Endothelial cell of umbilical vein (primary cell): ENCODE measurements around the gene ELL2. TPM values are rescaled to one million over a fixed set of nuclear protein-coding genes. Genes with fewer than 3 reads are reported as not detected.
A peak's percentile ranks its signal among the peaks of the same experiment; 100 is the strongest.

ENCODE experiments used
- BruUV-seq: library from RNA; stranded (reverse); fragments of 400-500 nt; replicated peaks from 2 replicates; lab custom pipeline; 2021; lab: Mats Ljungman, UMichigan
- CTCF ChIA-PET: fragments of 300-600, 350-600 bp; sonication (Branson Sonifier 250); formaldehyde crosslinking; loops from one replicate; lab custom pipeline; 2021; ENCODE audit warnings: antibody characterized with exemption, inconsistent platforms; lab: Charles Lee
- POLR2A ChIA-PET: fragments of 300-600, 350-600 bp; sonication (Branson Sonifier 250); formaldehyde crosslinking; loops from one replicate; lab custom pipeline; 2021; ENCODE audit warnings: antibody characterized with exemption, inconsistent platforms; lab: Charles Lee
- DNase-seq: peaks from one replicate; pipeline ENCODE4 v3.0.0-alpha.2; 2011; ENCODE audit warnings: low read depth, low spot score
- FAIRE-seq: peaks from 2 replicates; lab custom pipeline; 2011; peaks lifted over from hg19 to GRCh38; lab: Jason Lieb, UNC
- H2AFZ ChIP-seq: 2 replicates; pipeline ENCODE4 v1.6.0; 2012; ENCODE audit warnings: low read depth, low read length, control low read depth, inconsistent platforms
- H3K27ac ChIP-seq: 2 replicates; pipeline ENCODE4 v1.5.1; 2011; ENCODE audit warnings: low read depth, mild to moderate bottlenecking, control low read depth, low read length, moderate library complexity; ENCODE audit not compliant: insufficient read depth
- H3K27me3 ChIP-seq, 2 experiments: 2 replicates each; pipeline versions ENCODE4 v1.6.0 to v1.6.1; 2011; ENCODE audit warnings: low read length in 2 of 2, mixed read lengths in 1 of 2; ENCODE audit not compliant: control insufficient read depth in 2 of 2, insufficient read depth in 2 of 2
- H3K36me3 ChIP-seq, 2 experiments: 2 replicates in 1 of 2; 3 replicates in 1 of 2; pipeline ENCODE4 v1.5.1; 2011; ENCODE audit warnings: low read length in 2 of 2, mild to moderate bottlenecking in 1 of 2, moderate library complexity in 1 of 2; ENCODE audit not compliant: control insufficient read depth in 2 of 2, insufficient read depth in 2 of 2; ENCODE audit errors: extremely low read depth in 1 of 2
- H3K4me1 ChIP-seq: 3 replicates; pipeline ENCODE4 v1.5.1; 2011; ENCODE audit warnings: mild to moderate bottlenecking, low read length; ENCODE audit not compliant: control insufficient read depth, insufficient read depth; ENCODE audit errors: extremely low read depth
- H3K4me2 ChIP-seq: 2 replicates; pipeline ENCODE4 v1.6.1; 2011; ENCODE audit warnings: low read length, control low read depth, mixed read lengths; ENCODE audit not compliant: insufficient read depth
- H3K4me3 ChIP-seq, 3 experiments: fragments of 200-600 bp in 1 of 3; sonication (generic), shearing (Covaris generic) in 1 of 3; replicated peaks in 1 of 3; 2 replicates each; pipeline ENCODE4 v1.5.1; 2011 to 2016; ENCODE audit warnings: control low read depth in 3 of 3, low read length in 3 of 3, mild to moderate bottlenecking in 2 of 3, inconsistent platforms in 1 of 3, low read depth in 1 of 3, moderate library complexity in 1 of 3; ENCODE audit not compliant: insufficient read depth in 1 of 3
- H3K79me2 ChIP-seq: 2 replicates; pipeline ENCODE4 v1.6.0; 2012; ENCODE audit warnings: low read length, inconsistent platforms; ENCODE audit not compliant: control insufficient read depth, insufficient read depth
- H3K9ac ChIP-seq: replicated peaks from 2 replicates; pipeline ENCODE3; 2011; ENCODE audit warnings: low read length, control low read depth; ENCODE audit not compliant: insufficient read depth; ENCODE audit errors: extremely low read depth
- H3K9me1 ChIP-seq: replicated peaks from 3 replicates; pipeline ENCODE4 v1.6.0; 2011; ENCODE audit warnings: mild to moderate bottlenecking, low read length; ENCODE audit not compliant: control insufficient read depth, insufficient read depth; ENCODE audit errors: extremely low read depth
- H3K9me3 ChIP-seq: replicated peaks from 2 replicates; pipeline ENCODE4 v1.5.1; 2012; ENCODE audit warnings: low read length, inconsistent platforms; ENCODE audit not compliant: control insufficient read depth, insufficient read depth
- H4K20me1 ChIP-seq: replicated peaks from 2 replicates; pipeline ENCODE3; 2011; ENCODE audit warnings: mild to moderate bottlenecking, low read length; ENCODE audit not compliant: control insufficient read depth, insufficient read depth; ENCODE audit errors: extremely low read depth
- EZH2 ChIP-seq: IDR thresholded peaks from 2 replicates; pipeline ENCODE4 v1.6.1; 2012; ENCODE audit warnings: borderline replicate concordance, low read depth, mild to moderate bottlenecking, moderate library complexity, low read length, inconsistent platforms; ENCODE audit not compliant: severe bottlenecking
- FOS ChIP-seq: IDR thresholded peaks from 2 replicates; pipeline ENCODE4 v1.6.1; 2011; ENCODE audit warnings: mild to moderate bottlenecking, low read length, moderate library complexity, borderline replicate concordance; ENCODE audit not compliant: insufficient read depth
- GATA2 ChIP-seq: IDR thresholded peaks from 2 replicates; pipeline ENCODE4 v1.7.0; 2011; ENCODE audit warnings: low read depth, mild to moderate bottlenecking, moderate library complexity, mixed read lengths, low read length; ENCODE audit not compliant: insufficient read length, insufficient read depth
- JUN ChIP-seq: IDR thresholded peaks from 2 replicates; pipeline ENCODE4 v1.6.1; 2011; ENCODE audit warnings: borderline replicate concordance, low read depth; ENCODE audit not compliant: insufficient read length, insufficient read depth
- MYC ChIP-seq: IDR thresholded peaks from one replicate; pipeline ENCODE4 v1.6.1; 2011; ENCODE audit warnings: mild to moderate bottlenecking, low read depth, low read length
- POLR2A ChIP-seq: IDR thresholded peaks from 2 replicates; pipeline ENCODE4 v1.6.1; 2012; ENCODE audit warnings: low read depth, mild to moderate bottlenecking, control low read depth, low read length
- POLR2AphosphoS5 ChIP-seq: IDR thresholded peaks from 2 replicates; pipeline ENCODE4 v1.6.1; 2012; ENCODE audit warnings: low read depth, mild to moderate bottlenecking, control low read depth, low read length, moderate library complexity; ENCODE audit not compliant: insufficient read depth
- dilution Hi-C: fragments of 300-500 bp; cut with MboI; formaldehyde crosslinking; loops from one replicate; pipeline ENCODE4 v1.15.0; 2019; ENCODE audit warnings: low sequenced_read_pairs; ENCODE audit not compliant: extremely low pct_ligation_motif_present
- intact Hi-C: fragments of 100-400 bp; cut with micrococcal nuclease; formaldehyde crosslinking; loops from one replicate; pipeline ENCODE4 v1.10.0; 2022
- polyA plus RNA-seq, 4 experiments: library from polyadenylated mRNA; depleted of rRNA in 3 of 4; stranded (reverse) in 3 of 4; unstranded in 1 of 4; fragments of >200 nt; gene quantifications; 2 replicates each; pipeline versions ENCODE4 v1.2.1 to v1.2.3, GENCODE V29; 2011 to 2012; ENCODE audit warnings: missing spikeins in 1 of 4
- total RNA-seq: library from RNA; stranded (reverse); gene quantifications from 2 replicates; pipeline ENCODE4 v1.2.3, GENCODE V29; 2021
- TF ChIP-seq, protein P1 (sequence below), 2 donors: IDR thresholded peaks; 1 replicate in 1 of 2; 2 replicates in 1 of 2; pipeline ENCODE4 v1.5.1; 2011; ENCODE audit warnings: low read length in 2 of 2, mild to moderate bottlenecking in 2 of 2, moderate library complexity in 2 of 2, control low read depth in 1 of 2, inconsistent platforms in 1 of 2, low read depth in 1 of 2; ENCODE audit not compliant: insufficient read depth in 1 of 2; ENCODE audit errors: extremely low read depth in 1 of 2
- TF ChIP-seq, protein P2 (sequence below): IDR thresholded peaks from 2 replicates; pipeline ENCODE4 v1.6.1; 2011; ENCODE audit not compliant: insufficient read depth, insufficient read length

Gene ELL2
- total and polyA plus RNA-seq, 2 donors (not counting 3 experiments of a cell fraction or from before 2014, with no cell fraction given) = 6.8 to 26.0 TPM

DNA sequence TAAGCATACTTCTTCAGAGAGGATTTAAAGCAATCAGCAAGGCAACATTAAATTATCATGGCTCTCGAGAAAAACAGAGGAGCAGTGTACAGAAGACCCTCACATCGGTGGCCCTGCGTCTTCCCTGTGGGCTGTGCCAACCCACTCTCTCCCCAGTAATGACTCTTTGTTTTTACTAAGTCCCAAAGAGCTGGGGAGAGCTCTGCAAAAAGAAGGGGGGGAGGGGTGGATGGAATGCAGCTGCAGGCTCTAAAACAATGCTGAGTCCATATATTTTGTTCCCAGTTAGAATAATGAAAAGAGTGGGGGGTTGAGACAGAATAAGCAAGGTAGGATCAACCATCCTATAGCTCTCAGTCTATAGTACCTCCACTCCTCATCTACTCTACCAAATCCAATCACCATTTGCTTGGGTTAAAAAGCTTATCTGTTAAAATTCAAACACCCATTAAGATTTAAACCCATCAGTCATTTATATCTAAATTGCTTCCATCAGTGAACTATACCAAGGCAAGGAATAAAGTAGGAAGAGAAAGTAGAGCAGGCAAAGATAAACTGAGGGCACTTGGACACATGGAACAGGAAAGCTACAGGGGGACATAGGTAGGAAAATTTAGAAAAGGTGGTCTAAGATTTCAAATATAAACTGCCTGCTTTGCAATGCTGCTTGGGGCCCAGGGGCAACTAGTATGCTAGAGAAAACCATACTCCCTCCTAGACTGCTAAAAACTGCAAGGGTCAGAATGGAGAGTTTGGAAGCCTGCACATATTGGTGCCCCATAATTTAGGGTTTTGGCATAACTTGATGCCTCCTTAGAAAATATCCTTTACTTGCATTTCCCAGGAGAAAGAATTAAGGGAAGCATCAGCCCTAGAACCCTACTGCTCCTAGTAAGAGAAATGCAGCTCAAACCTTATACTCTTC is 20.6 kb downstream of the ELL2 start:
- dilution Hi-C loops = no loop called here
- no peaks in the 10 kb centered on the region for H3K4me1 ChIP-seq
- CTCF ChIA-PET = interaction anchor here (0.9 to 1.5 kb wide), 4 partner anchors 9 to 25 kb away, joined by 3 to 6 read pairs (median 4); partner anchors contain the start of gene ELL2

More for the DNA sequence above, 20.6 kb downstream of the ELL2 start:
- BruUV-seq = TSS peak; percentile 6
- TF ChIP-seq MYC = no peak
- TF ChIP-seq FOS = no peak
- TF ChIP-seq GATA2 = no peak
- TF ChIP-seq, protein P1, sequence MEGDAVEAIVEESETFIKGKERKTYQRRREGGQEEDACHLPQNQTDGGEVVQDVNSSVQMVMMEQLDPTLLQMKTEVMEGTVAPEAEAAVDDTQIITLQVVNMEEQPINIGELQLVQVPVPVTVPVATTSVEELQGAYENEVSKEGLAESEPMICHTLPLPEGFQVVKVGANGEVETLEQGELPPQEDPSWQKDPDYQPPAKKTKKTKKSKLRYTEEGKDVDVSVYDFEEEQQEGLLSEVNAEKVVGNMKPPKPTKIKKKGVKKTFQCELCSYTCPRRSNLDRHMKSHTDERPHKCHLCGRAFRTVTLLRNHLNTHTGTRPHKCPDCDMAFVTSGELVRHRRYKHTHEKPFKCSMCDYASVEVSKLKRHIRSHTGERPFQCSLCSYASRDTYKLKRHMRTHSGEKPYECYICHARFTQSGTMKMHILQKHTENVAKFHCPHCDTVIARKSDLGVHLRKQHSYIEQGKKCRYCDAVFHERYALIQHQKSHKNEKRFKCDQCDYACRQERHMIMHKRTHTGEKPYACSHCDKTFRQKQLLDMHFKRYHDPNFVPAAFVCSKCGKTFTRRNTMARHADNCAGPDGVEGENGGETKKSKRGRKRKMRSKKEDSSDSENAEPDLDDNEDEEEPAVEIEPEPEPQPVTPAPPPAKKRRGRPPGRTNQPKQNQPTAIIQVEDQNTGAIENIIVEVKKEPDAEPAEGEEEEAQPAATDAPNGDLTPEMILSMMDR (IDR thresholded peaks at IDR 0.05; ENCODE audit: extremely low read depth in 1 of 2, insufficient read depth in 1 of 2, low read depth in 1 of 2, low read length in 2 of 2) = no peak
- TF ChIP-seq, protein P2, sequence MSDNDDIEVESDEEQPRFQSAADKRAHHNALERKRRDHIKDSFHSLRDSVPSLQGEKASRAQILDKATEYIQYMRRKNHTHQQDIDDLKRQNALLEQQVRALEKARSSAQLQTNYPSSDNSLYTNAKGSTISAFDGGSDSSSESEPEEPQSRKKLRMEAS = no peak
- no peak for TF ChIP-seq EZH2
- TF ChIP-seq JUN = no peak
- TF ChIP-seq POLR2A = no peak
- no peak for TF ChIP-seq POLR2AphosphoS5
- Histone ChIP-seq H3K36me3 (no peaks in the 10 kb centered on the region), H3K9me1 (no peaks in the 10 kb centered on the region), H2AFZ (no peak overlapping the region), H3K4me3 (no peak overlapping the region), H3K9ac (no peak overlapping the region), H3K79me2 (peaks cover 29% of the 10 kb centered on the region), H4K20me1 (no peaks in the 10 kb centered on the region), H3K9me3 (no peaks in the 10 kb centered on the region), H3K27me3 (no peaks in the 10 kb centered on the region), H3K4me2 (no peak overlapping the region), H3K27ac (no peak overlapping the region)
- DNase-seq (no peak), FAIRE-seq (no peak)
- intact Hi-C loops = no loop called here
- POLR2A ChIA-PET = no interaction called here
